Subcutaneous abdominal adipose tissue (tissue), 5 donors: ENCODE data around the gene SMIM24.
A peak's percentile ranks its signal among the peaks of the same experiment; 100 is the strongest.

Experiments
- H3K27ac ChIP-seq: one replicate; pipeline ENCODE4 v1.7.0; 2013; ENCODE audit warnings: low read depth, mild to moderate bottlenecking, inconsistent platforms, low read length, moderate library complexity
- H3K27me3 ChIP-seq, 5 donors: one replicate each; pipeline ENCODE4 v1.7.0; 2013; ENCODE audit warnings: low read length in 5 of 5, inconsistent platforms in 1 of 5; ENCODE audit not compliant: control insufficient read depth in 5 of 5, insufficient read depth in 4 of 5
- H3K36me3 ChIP-seq, 5 donors: one replicate each; pipeline ENCODE4 v1.7.0; 2013; ENCODE audit warnings: low read length in 5 of 5; ENCODE audit not compliant: control insufficient read depth in 5 of 5, insufficient read depth in 5 of 5
- H3K4me1 ChIP-seq, 5 donors: one replicate each; pipeline ENCODE4 v1.7.0; 2013; ENCODE audit warnings: low read length in 5 of 5, mild to moderate bottlenecking in 3 of 5, moderate library complexity in 1 of 5; ENCODE audit not compliant: control insufficient read depth in 5 of 5, insufficient read depth in 5 of 5
- H3K4me3 ChIP-seq, 5 donors: one replicate each; pipeline ENCODE4 v1.7.0; 2013; ENCODE audit warnings: low read length in 5 of 5, low read depth in 1 of 5
- H3K9ac ChIP-seq, 5 donors: one replicate each; pipeline ENCODE4 v1.7.0; 2013; ENCODE audit warnings: low read length in 5 of 5, mild to moderate bottlenecking in 4 of 5, moderate library complexity in 3 of 5
- H3K9me3 ChIP-seq, 5 donors: one replicate each; pipeline ENCODE4 v1.7.0; 2013; ENCODE audit warnings: low read length in 5 of 5; ENCODE audit not compliant: control insufficient read depth in 5 of 5
- donor health status: healthy.
- donor health status: healthy.
- donor health status: healthy.
- donor health status: healthy.
- donor health status: healthy.

SMIM24 gene

GRCh38 chr19:3474614-3475013 lies 5.7 kb downstream of the SMIM24 start:
- no peak overlapping the region for H3K9ac ChIP-seq
- H3K9me3 ChIP-seq: peaks cover 0 to 2% (median 0%) of the 10 kb centered on the region in 5 donors
- peaks cover 0 to 14% (median 8%) of the 10 kb centered on the region in 5 donors for H3K27me3 ChIP-seq
- H3K4me1 ChIP-seq: peaks cover 0 to 6% (median 5%) of the 10 kb centered on the region in 5 donors
- H3K4me3 ChIP-seq: no peak overlapping the region
- H3K27ac ChIP-seq: no peak overlapping the region
- no peaks in the 10 kb centered on the region for H3K36me3 ChIP-seq

DNA sequence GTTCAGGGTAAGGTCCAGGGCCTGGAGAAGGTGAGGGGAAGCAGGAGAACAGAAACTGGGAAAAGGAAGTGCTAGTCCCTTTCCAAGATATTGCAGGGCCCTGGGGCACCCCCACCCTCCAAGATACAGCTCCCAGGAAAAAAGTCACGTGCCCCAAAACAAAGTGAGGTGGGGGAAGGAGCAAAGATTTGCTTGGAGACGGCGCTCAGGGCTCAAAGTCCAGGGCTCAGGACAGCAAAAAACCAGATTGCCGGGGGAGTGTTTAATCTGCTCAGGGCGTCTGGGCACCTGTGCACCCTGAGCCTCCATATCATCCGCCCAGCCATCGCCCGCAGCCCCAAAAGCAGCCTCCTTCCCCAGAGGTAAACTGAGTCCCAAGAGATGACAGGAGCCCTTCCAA lies 6.3 kb downstream of the SMIM24 start:
- Histone ChIP-seq H3K9me3 (peaks cover 0 to 2% (median 0%) of the 10 kb centered on the region in 5 donors), H3K27ac (no peak overlapping the region), H3K4me1 (peaks cover 0 to 10% (median 6%) of the 10 kb centered on the region in 5 donors), H3K9ac (no peak overlapping the region), H3K27me3 (peaks cover 0 to 12% (median 8%) of the 10 kb centered on the region in 5 donors), H3K36me3 (no peaks in the 10 kb centered on the region), H3K4me3 (no peak overlapping the region)

DNA sequence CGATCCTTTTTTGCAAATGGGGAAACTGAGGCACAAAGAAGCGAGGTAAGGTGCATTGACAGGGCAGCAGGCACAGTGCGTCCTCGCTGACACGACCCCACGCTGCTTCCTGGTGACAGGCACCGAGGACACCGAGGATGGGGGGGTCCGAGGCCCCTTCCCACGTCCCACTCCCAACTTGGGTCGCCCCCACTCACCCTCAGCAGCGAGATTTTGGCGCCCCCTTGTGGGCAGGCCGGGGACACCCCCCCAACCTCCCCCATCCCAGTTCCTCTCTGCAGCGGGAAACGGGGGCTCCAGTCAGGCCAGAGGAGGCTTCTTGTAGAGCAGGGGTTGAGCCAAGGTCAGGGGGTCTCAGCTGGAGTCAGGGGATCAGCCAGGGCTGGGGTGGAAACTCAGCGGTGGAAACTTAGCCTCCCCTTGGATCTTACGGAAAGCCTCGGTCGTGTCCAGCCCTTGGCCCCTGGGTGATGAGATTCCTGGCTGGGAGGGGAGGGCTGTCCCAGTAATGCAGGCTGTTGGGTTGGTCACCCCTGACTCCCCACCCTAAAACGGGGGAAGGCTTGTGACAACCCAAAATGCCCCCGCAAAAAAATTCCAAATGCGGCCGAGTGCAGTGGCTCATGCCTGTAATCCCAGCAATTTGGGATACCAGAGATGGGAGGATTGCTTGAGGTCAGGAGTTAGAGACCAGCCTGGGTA lies 8.2 kb downstream of the SMIM24 start:
- no peak overlapping the region for H3K27ac ChIP-seq
- H3K9ac ChIP-seq: no peak overlapping the region
- H3K4me1 ChIP-seq: peaks cover 0 to 16% (median 11%) of the 10 kb centered on the region in 5 donors
- peaks cover 0 to 2% (median 0%) of the 10 kb centered on the region in 5 donors for H3K9me3 ChIP-seq
- H3K4me3 ChIP-seq: no peak overlapping the region
- H3K36me3 ChIP-seq: peaks cover 0 to 2% (median 0%) of the 10 kb centered on the region in 5 donors
- H3K27me3 ChIP-seq: peaks cover 0 to 6% (median 5%) of the 10 kb centered on the region in 5 donors

DNA sequence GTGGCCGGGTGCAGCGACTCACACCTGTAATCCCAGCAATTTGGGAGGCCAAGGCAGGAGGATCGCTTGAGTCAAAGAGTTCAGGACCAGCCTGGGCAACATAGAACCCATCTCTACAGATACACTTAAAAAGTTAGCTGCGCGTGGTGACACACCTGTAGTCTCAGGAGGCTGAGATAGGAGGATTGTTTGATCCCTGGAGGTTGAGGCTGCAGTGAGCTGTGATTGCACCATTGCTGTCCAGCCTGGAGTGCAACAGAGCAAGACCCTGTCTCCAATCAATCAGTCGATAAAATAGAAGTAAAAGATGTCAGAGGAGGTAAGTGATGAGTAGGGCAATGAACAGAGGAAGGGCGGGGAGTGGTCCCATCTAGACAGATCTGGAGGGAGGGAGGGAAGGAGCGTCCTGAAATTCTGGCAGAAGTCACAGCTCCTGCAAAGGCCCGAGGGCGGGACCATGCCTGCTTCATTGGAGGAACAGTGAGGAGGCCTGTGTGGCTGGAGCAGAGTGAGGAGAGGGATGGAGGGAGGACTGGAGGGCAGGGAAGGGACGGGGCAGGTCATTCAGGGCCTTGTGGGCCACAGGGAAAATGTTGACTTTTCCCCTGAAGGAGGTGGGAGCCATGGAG lies 9.7 kb downstream of the SMIM24 start:
- H3K27ac ChIP-seq: no peak overlapping the region
- H3K27me3 ChIP-seq: no peaks in the 10 kb centered on the region
- H3K9ac ChIP-seq: no peak overlapping the region
- peaks cover 0 to 31% (median 23%) of the 10 kb centered on the region in 5 donors for H3K4me1 ChIP-seq
- H3K9me3 ChIP-seq: no peaks in the 10 kb centered on the region
- H3K36me3 ChIP-seq: peaks cover 0 to 2% (median 0%) of the 10 kb centered on the region in 5 donors
- H3K4me3 ChIP-seq: no peak overlapping the region

DNA sequence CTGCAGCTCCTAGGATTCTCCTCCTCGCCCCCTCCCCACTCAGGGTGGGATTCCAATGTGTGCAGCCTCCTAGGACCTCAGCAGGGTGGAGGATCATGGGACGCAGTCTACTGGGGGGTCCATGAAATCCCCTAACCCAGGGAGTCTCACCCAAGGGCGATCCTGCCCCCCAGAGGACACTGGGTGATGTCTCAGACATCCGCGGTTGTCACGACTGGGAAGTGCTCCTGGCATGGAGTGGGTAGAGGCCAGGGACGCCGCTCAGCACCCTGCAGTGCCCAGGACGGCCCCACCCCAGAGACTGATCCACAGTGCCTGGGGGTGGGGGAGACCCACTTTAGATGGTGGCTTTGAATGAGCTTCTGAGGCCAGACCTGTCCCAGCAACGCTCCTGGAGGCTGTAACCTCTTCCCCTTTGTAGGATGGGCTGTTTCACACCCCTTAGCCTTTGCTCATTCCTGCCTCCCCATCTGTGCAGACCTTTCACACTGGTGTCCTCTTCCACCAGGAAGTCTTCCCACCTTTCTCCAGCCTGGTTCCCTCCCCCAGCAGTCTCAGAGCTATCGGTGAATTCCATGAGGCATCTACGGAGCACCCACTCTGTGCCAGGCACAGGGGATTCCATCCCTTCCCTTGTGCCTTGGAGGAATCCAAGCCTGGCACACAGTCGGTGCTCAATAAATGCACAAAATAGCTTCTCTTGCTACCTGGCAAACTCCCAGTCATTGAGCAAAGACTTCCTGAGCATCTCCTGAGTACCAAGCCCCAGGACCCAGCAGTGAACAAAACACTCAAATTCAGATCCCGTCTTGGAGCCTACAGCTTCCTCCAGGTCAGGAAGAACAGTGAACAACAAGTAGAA lies 10.5 kb downstream of the SMIM24 start:
- Histone ChIP-seq H3K4me3 (no peak overlapping the region), H3K36me3 (peaks cover 0 to 2% (median 0%) of the 10 kb centered on the region in 5 donors), H3K27ac (no peak overlapping the region), H3K4me1 (peaks cover 0 to 34% (median 26%) of the 10 kb centered on the region in 5 donors), H3K9ac (peak overlapping the region in 1 of 5 donors; percentile 25), H3K27me3 (no peaks in the 10 kb centered on the region), H3K9me3 (no peaks in the 10 kb centered on the region)

- peaks cover 0 to 35% (median 26%) of the 10 kb centered on the region in 5 donors for H3K4me1 ChIP-seq
- H3K9me3 ChIP-seq: no peaks in the 10 kb centered on the region
- peaks cover 0 to 5% (median 2%) of the 10 kb centered on the region in 5 donors for H3K36me3 ChIP-seq
- no peaks in the 10 kb centered on the region for H3K27me3 ChIP-seq
- no peak overlapping the region for H3K9ac ChIP-seq
- H3K27ac ChIP-seq: no peak overlapping the region
- H3K4me3 ChIP-seq: no peak overlapping the region
Observed at GRCh38 chr19:3468211-3468610, 12.1 kb downstream of the SMIM24 start.

- H3K4me1 ChIP-seq: peaks cover 0 to 35% (median 26%) of the 10 kb centered on the region in 5 donors
Observed at GRCh38 chr19:3467437-3468198, 12.7 kb downstream of the SMIM24 start.

DNA sequence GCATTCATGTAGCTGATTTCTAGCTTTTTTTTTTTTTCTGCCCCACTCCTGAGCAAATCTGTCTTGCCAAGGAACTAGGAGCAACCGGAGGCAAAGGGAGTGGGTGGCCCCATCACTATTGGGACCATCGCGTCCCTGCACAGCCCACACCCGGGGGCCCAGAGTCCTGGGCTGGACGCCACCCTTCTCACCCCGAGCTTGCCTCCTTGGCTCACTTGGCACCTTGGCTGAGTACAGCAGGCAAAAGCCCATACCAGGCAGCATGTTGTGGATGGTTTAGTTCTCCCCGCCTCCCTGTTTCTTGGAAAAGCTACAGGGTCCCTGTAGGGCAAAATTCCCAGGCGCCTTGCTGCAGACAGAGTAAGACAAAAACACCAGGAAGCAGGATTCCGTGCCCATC lies 13.7 kb downstream of the SMIM24 start:
- no peak overlapping the region for H3K4me3 ChIP-seq
- H3K9me3 ChIP-seq: no peaks in the 10 kb centered on the region
- no peak overlapping the region for H3K27ac ChIP-seq
- no peaks in the 10 kb centered on the region for H3K27me3 ChIP-seq
- H3K36me3 ChIP-seq: peaks cover 0 to 15% (median 10%) of the 10 kb centered on the region in 5 donors
- peaks cover 0 to 32% (median 20%) of the 10 kb centered on the region in 5 donors for H3K4me1 ChIP-seq
- no peak overlapping the region for H3K9ac ChIP-seq

More at GRCh38 chr19:3467437-3468198, 12.7 kb downstream of the SMIM24 start:
- H3K9me3 ChIP-seq: no peaks in the 10 kb centered on the region
- no peaks in the 10 kb centered on the region for H3K27me3 ChIP-seq
- no peak overlapping the region for H3K27ac ChIP-seq
- H3K4me3 ChIP-seq: no peak overlapping the region
- peaks cover 0 to 11% (median 7%) of the 10 kb centered on the region in 5 donors for H3K36me3 ChIP-seq
- no peak overlapping the region for H3K9ac ChIP-seq

- Histone ChIP-seq H3K27ac (peak overlapping the region; percentile 30), H3K4me3 (no peak overlapping the region), H3K9ac (no peak overlapping the region)
Observed at GRCh38 chr19:3465552-3465951, 14.8 kb downstream of the SMIM24 start.

More at GRCh38 chr19:3465552-3465951, 14.8 kb downstream of the SMIM24 start:
- H3K27me3 ChIP-seq: no peaks in the 10 kb centered on the region
- no peaks in the 10 kb centered on the region for H3K9me3 ChIP-seq
- H3K36me3 ChIP-seq: peaks cover 0 to 15% (median 13%) of the 10 kb centered on the region in 5 donors
- H3K4me1 ChIP-seq: peaks cover 0 to 32% (median 20%) of the 10 kb centered on the region in 5 donors
